SK-N-SH treated with all-trans-retinoic acid at 6 μM for 48 hours (cell line): ENCODE measurements around the gene GHDC.

Experiments
- CSRNP3 ChIP-seq: fragments of 250-450 bp; sonication (Bioruptor Pico); IDR thresholded peaks from 2 replicates; pipeline ENCODE4 v1.5.1; 2021; ENCODE audit warnings: mild to moderate bottlenecking, moderate library complexity
- ISL1 ChIP-seq: fragments of 250-450 bp; sonication (Bioruptor Pico); IDR thresholded peaks from 2 replicates; pipeline ENCODE4 v2.1.2; 2022; ENCODE audit warnings: mild to moderate bottlenecking, moderate library complexity
- PATZ1 ChIP-seq: fragments of 250-450 bp; sonication (Bioruptor Pico); IDR thresholded peaks from 2 replicates; pipeline ENCODE4 v1.8.0; 2020; ENCODE audit warnings: mild to moderate bottlenecking, moderate library complexity, borderline replicate concordance
- ZFP30 ChIP-seq: fragments of 450-650 bp; formaldehyde crosslinking; IDR thresholded peaks from 2 replicates; pipeline ENCODE4 v1.5.0; 2022; ENCODE audit warnings: mild to moderate bottlenecking, moderate library complexity
- ZNF70 ChIP-seq: fragments of 450-650 bp; formaldehyde crosslinking; IDR thresholded peaks from 2 replicates; pipeline ENCODE4 v1.5.0; 2020; ENCODE audit warnings: mild to moderate bottlenecking, moderate library complexity
- ZNF8 ChIP-seq: fragments of 450-650 bp; formaldehyde crosslinking; IDR thresholded peaks from 2 replicates; pipeline ENCODE4 v1.5.0; 2020; ENCODE audit warnings: mild to moderate bottlenecking, moderate library complexity
- TF ChIP-seq, protein P1 (sequence below): fragments of 250-450 bp; sonication (Bioruptor Pico); IDR thresholded peaks from 2 replicates; pipeline ENCODE4 v1.5.1; 2020; ENCODE audit warnings: low read depth, mild to moderate bottlenecking, moderate library complexity

DNA sequence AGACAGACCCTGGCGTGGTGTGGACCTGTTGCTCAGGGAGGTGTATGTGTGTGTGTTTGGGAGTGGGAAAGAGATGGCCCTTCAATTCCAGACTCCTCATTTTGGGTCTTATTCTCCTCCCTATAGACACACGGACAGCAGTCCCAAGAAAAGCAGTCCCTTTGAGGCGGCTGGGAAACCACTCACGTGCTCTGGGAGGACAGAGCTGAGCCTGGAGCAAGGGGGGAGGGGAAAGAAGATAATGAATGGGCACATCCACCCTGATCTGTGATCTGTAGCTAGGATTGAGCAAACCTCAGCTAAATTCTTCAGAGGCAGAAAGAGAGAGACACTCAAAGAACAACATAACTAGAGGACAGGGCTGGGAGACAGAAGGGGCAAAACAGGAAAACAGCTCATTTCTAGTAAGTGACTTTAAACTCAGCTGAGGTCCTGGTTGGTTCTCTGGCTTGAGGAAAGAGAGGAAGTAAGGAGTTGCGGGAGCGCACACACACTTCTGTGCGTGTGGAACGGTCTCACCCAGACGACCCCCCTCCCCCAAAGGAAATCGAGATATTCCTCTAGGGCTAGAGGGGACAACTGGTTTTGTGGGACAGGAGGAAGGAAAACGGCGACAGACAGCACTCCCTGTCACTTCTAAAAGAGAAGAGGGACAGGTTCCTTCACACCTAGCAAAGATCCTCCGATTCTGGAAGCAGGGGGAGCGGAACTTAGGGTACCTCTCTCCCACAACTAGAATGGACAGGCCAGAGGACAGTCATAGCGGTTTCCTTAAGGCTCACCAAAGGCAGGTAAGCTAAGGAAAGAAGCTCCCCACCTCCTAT, 40.2 kb downstream of the GHDC start:
- TF ChIP-seq CSRNP3 (CRISPR knock-in tag) (no peak), PATZ1 (CRISPR knock-in tag) (no peak), ISL1 (CRISPR knock-in tag) (no peak), ZNF8 (no peak), ZFP30 (no peak), ZNF70 (CRISPR knock-in tag) (no peak)
- TF ChIP-seq, protein P1, sequence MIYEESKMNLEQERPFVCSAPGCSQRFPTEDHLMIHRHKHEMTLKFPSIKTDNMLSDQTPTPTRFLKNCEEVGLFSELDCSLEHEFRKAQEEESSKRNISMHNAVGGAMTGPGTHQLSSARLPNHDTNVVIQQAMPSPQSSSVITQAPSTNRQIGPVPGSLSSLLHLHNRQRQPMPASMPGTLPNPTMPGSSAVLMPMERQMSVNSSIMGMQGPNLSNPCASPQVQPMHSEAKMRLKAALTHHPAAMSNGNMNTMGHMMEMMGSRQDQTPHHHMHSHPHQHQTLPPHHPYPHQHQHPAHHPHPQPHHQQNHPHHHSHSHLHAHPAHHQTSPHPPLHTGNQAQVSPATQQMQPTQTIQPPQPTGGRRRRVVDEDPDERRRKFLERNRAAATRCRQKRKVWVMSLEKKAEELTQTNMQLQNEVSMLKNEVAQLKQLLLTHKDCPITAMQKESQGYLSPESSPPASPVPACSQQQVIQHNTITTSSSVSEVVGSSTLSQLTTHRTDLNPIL (CRISPR knock-in tag): no peak
